A549 (cell line): ENCODE measurements around the gene EMID1. TPM values are rescaled to one million over a fixed set of nuclear protein-coding genes. Genes with fewer than 3 reads are reported as not detected.

Experiments used
- ATAC-seq, 2 experiments: fragments of 200-7000 bp in 1 of 2; fragments of >200 bp in 1 of 2; cut with Nextera tagmentation in 1 of 2; cut with Tn5 transposase in 1 of 2; 3 replicates each; pipeline versions ENCODE4 v1.8.0 to v1.9.1; 2018 to 2020; ENCODE audit warnings: mild to moderate bottlenecking in 1 of 2, moderate library complexity in 1 of 2
- CTCF ChIA-PET: fragments of 300-600 bp; sonication (Branson Sonifier 250); formaldehyde crosslinking; extraction: SDS; loops from one replicate; lab custom pipeline; 2021; ENCODE audit warnings: antibody characterized with exemption, inconsistent platforms; lab: Yijun Ruan, JAX
- POLR2A ChIA-PET: fragments of 350-600 bp; formaldehyde crosslinking; extraction: SDS; loops from one replicate; lab custom pipeline; 2021; ENCODE audit warnings: antibody characterized with exemption, inconsistent platforms; lab: Yijun Ruan, JAX
- DNase-seq, 2 experiments: peaks; one replicate each; pipeline versions ENCODE4 v3.0.0 to v3.0.0-alpha.2; 2011 to 2016; ENCODE audit warnings: low read depth in 1 of 2, low spot score in 1 of 2
- FAIRE-seq: peaks from 2 replicates; lab custom pipeline; 2011; peaks lifted over from hg19 to GRCh38; lab: Jason Lieb, UNC
- H3K27ac ChIP-seq, 2 experiments: fragments of >200 bp; sonication (Bioruptor Twin); formaldehyde crosslinking; 3 replicates each; pipeline ENCODE4 v1.5.1; 2016 to 2017
- H3K4me1 ChIP-seq: fragments of >200 bp; sonication (Bioruptor Twin); formaldehyde crosslinking; 3 replicates; pipeline ENCODE4 v1.6.1; 2016
- H3K4me2 ChIP-seq: fragments of >200 bp; sonication (Bioruptor Twin); formaldehyde crosslinking; 3 replicates; pipeline ENCODE4 v1.6.1; 2016
- H3K4me3 ChIP-seq: fragments of >200 bp; sonication (Bioruptor Twin); formaldehyde crosslinking; 3 replicates; pipeline ENCODE4 v1.5.1; 2016
- H3K9me3 ChIP-seq: fragments of >200 bp; sonication (Bioruptor Twin); formaldehyde crosslinking; 3 replicates; pipeline ENCODE4 v1.6.1; 2016
- BHLHE40 ChIP-seq: IDR thresholded peaks from 2 replicates; pipeline ENCODE4 v1.6.1; 2012; ENCODE audit warnings: low read depth, low read length, inconsistent platforms
- CBX2 ChIP-seq: fragments of 200-600 bp; sonication (generic); IDR thresholded peaks from 2 replicates; pipeline ENCODE4 v1.6.1; 2016; ENCODE audit warnings: low read depth, mild to moderate bottlenecking, borderline replicate concordance
- CHD4 ChIP-seq: fragments of 200-600 bp; sonication (generic); IDR thresholded peaks from 2 replicates; pipeline ENCODE4 v1.6.1; 2016; ENCODE audit warnings: antibody characterized with exemption, mild to moderate bottlenecking, borderline replicate concordance
- ESRRA ChIP-seq: fragments of 150-350 bp; IDR thresholded peaks from 2 replicates; pipeline ENCODE4 v1.6.1; 2014; ENCODE audit warnings: mild to moderate bottlenecking, low read length, borderline replicate concordance
- FOSB ChIP-seq: fragments of 250-450 bp; sonication (Bioruptor Pico); IDR thresholded peaks from 2 replicates; pipeline ENCODE4 v1.5.0; 2020; ENCODE audit warnings: mild to moderate bottlenecking, moderate library complexity
- GATA3 ChIP-seq: IDR thresholded peaks from 2 replicates; pipeline ENCODE4 v1.6.1; 2012; ENCODE audit warnings: borderline replicate concordance
- HEYL ChIP-seq: fragments of 250-450 bp; sonication (Bioruptor Pico); IDR thresholded peaks from 2 replicates; pipeline ENCODE4 v1.8.0; 2021; ENCODE audit warnings: mild to moderate bottlenecking, moderate library complexity
- HOXA7 ChIP-seq: fragments of 250-450 bp; sonication (Bioruptor Pico); IDR thresholded peaks from 2 replicates; pipeline ENCODE4 v1.5.0; 2020; ENCODE audit warnings: mild to moderate bottlenecking, moderate library complexity
- JUNB ChIP-seq: fragments of >200 bp; sonication (Bioruptor Twin); formaldehyde crosslinking; IDR thresholded peaks from 2 replicates; pipeline ENCODE4 v1.6.1; 2016
- MAX ChIP-seq: IDR thresholded peaks from 2 replicates; pipeline ENCODE4 v1.6.1; 2012
- RFX5 ChIP-seq: fragments of 450-650 bp; IDR thresholded peaks from 2 replicates; pipeline ENCODE4 v1.7.1; 2014; ENCODE audit warnings: antibody characterized with exemption, mild to moderate bottlenecking, moderate library complexity
- RNF2 ChIP-seq: fragments of 200-600 bp; sonication (generic); IDR thresholded peaks from 2 replicates; pipeline ENCODE4 v1.6.1; 2016; ENCODE audit warnings: low read depth, mild to moderate bottlenecking, antibody characterized with exemption, moderate library complexity, borderline replicate concordance
- SREBF2 ChIP-seq: fragments of 450-650 bp; IDR thresholded peaks from 2 replicates; pipeline ENCODE4 v1.6.1; 2014; ENCODE audit warnings: mild to moderate bottlenecking, moderate library complexity
- ZC3H11A ChIP-seq: fragments of 450-650 bp; IDR thresholded peaks from 2 replicates; pipeline ENCODE4 v1.6.1; 2014; ENCODE audit warnings: antibody characterized with exemption, mild to moderate bottlenecking
- WGBS: methylation state at CpG from one replicate; pipeline ENCODE4 v1.1.6; 2017; ENCODE audit errors: missing lambda C conversion rate; 5-methylcytosine and 5-hydroxymethylcytosine counted together
- polyA plus RNA-seq, 4 experiments: library from polyadenylated mRNA; depleted of rRNA in 3 of 4; stranded (reverse); fragments of >200 nt; fragmentation: RNase III in 1 of 4; extraction: RNeasy Plus Mini Kit Qiagen cat#74134 plus additional on column Dnase treatment in 1 of 4; gene quantifications; 2 replicates in 3 of 4; 3 replicates in 1 of 4; pipeline ENCODE4 v1.2.3, GENCODE V29; 2011 to 2017

EMID1 gene
- polyA plus RNA-seq, 2 of the 4 experiments (the other 2 are of a cell fraction): 0.28 TPM

- ATAC-seq: peak in 1 of 2 experiments; percentile 14; a peak in 3 of 6 replicates
- WGBS: 77% methylated on average over 4 of the region's 17 CpGs
- no peak for TF ChIP-seq RNF2
- TF ChIP-seq ZC3H11A: no peak
- TF ChIP-seq RFX5: no peak
- TF ChIP-seq SREBF2: no peak
- no peak for TF ChIP-seq GATA3
- TF ChIP-seq, all 56 proteins: peak for 0
- no peak overlapping the region for H3K4me2 ChIP-seq
- H3K27ac ChIP-seq: no peak overlapping the region
- CTCF ChIA-PET: interaction anchor here (1.7 kb wide), 1 partner anchor 15 kb away, joined by 11 read pairs; no protein-coding TSS in a partner anchor
- no peaks in the 10 kb centered on the region; the same call in 2 of the 3 replicates for H3K4me1 ChIP-seq
- H3K4me3 ChIP-seq: no peak overlapping the region
- DNase-seq: no peak
- no peak for FAIRE-seq
- POLR2A ChIA-PET: interaction anchor here (0.6 kb wide), 1 partner anchor 500 kb away, joined by 3 read pairs; no protein-coding TSS in a partner anchor
- no peaks in the 10 kb centered on the region for H3K9me3 ChIP-seq
These were observed 55.1 kb downstream of the EMID1 start for GRCh38 chr22:29260601-29261315.

- peaks cover 4% of the 10 kb centered on the region; the same call in 2 of the 3 replicates for H3K4me1 ChIP-seq
- DNase-seq (no peak), FAIRE-seq (no peak), ATAC-seq (no peak)
- no peak overlapping the region for H3K27ac ChIP-seq
- H3K9me3 ChIP-seq: no peaks in the 10 kb centered on the region
- ChIA-PET POLR2A (no interaction called here), CTCF (no interaction called here)
- TF ChIP-seq HEYL (CRISPR knock-in tag) (no peak), RNF2 (no peak), FOSB (CRISPR knock-in tag) (no peak), CBX2 (no peak)
- H3K4me3 ChIP-seq: no peak overlapping the region
- H3K4me2 ChIP-seq: no peak overlapping the region
- 96% methylated on average over 8 of the region's 14 CpGs for WGBS
These were observed 58.1 kb downstream of the EMID1 start for GRCh38 chr22:29263791-29264276.

GRCh38 chr22:29265305-29265704 lies 59.6 kb downstream of the EMID1 start:
- H3K4me2 ChIP-seq: no peak overlapping the region
- DNase-seq (no peak), FAIRE-seq (no peak), ATAC-seq (no peak)
- ChIA-PET CTCF (interaction anchor here (1.5 kb wide), 1 partner anchor 15 kb away, joined by 3 read pairs; no protein-coding TSS in a partner anchor), POLR2A (no interaction called here)
- no peaks in the 10 kb centered on the region for H3K9me3 ChIP-seq
- TF ChIP-seq ESRRA (no peak), GATA3 (no peak), BHLHE40 (no peak), RNF2 (no peak), RFX5 (no peak), MAX (no peak), HOXA7 (no peak), CHD4 (no peak)
- H3K4me3 ChIP-seq: no peak overlapping the region
- 100% methylated on average over 2 of the region's 7 CpGs for WGBS
- H3K4me1 ChIP-seq: peaks cover 10% of the 10 kb centered on the region
- H3K27ac ChIP-seq: no peak overlapping the region

GRCh38 chr22:29265929-29266328 lies 60.2 kb downstream of the EMID1 start:
- POLR2A ChIA-PET: no interaction called here
- CTCF ChIA-PET: interaction anchor here (1.5 kb wide), 1 partner anchor 16 kb away, joined by 3 read pairs; no protein-coding TSS in a partner anchor

More at GRCh38 chr22:29265929-29266328, 60.2 kb downstream of the EMID1 start:
- ATAC-seq (no peak), FAIRE-seq (no peak)
- no peaks in the 10 kb centered on the region for H3K9me3 ChIP-seq
- H3K4me1 ChIP-seq: peaks cover 17% of the 10 kb centered on the region
- WGBS: 88% methylated on average over 4 of the region's 4 CpGs
- peak overlapping the region; percentile 98 for H3K4me2 ChIP-seq
- peak overlapping the region; percentile 100; a peak in 4 of 6 replicates for H3K27ac ChIP-seq
- H3K4me3 ChIP-seq: no peak overlapping the region
- TF ChIP-seq JUNB (no peak), CHD4 (no peak)
- TF ChIP-seq, all 56 proteins: peak for 0
- no peak for DNase-seq
